ENCODE measurements around the gene VEGFD. TPM values are rescaled to one million over a fixed set of nuclear protein-coding genes. Genes with fewer than 3 reads are reported as not detected.
"Not testable (repeated sequence)": the region's sequence is repeated elsewhere in the genome, so short reads cannot be mapped to it uniquely, and the experiment has no call there.

VEGFD gene
- total RNA-seq, 1 donor from 2014 or later = 0.76 TPM

- DNase-seq (ENCODE audit: extremely low read depth, low read depth, low spot score) = no peak
These were observed 69.7 kb downstream of the VEGFD start for GRCh38 chrX:15314472-15314871.

GRCh38 chrX:15311119-15311518 is 73.1 kb downstream of the VEGFD start:
- DNase-seq (ENCODE audit: extremely low read depth, low read depth, low spot score) = no peak

- DNase-seq (ENCODE audit: extremely low read depth, low read depth, low spot score) = peak; percentile 57
These were observed 74.1 kb downstream of the VEGFD start for GRCh38 chrX:15310117-15310516.

- DNase-seq (ENCODE audit: extremely low read depth, low read depth, low spot score) = not testable (repeated sequence)
These were observed 78.3 kb downstream of the VEGFD start for GRCh38 chrX:15305899-15306298.

GRCh38 chrX:15301924-15302323 is 82.3 kb downstream of the VEGFD start:
- no peak for DNase-seq (ENCODE audit: extremely low read depth, low read depth, low spot score)

GRCh38 chrX:15299941-15300851 is 84.0 kb downstream of the VEGFD start:
- DNase-seq (ENCODE audit: extremely low read depth, low read depth, low spot score) = peak; percentile 50

GRCh38 chrX:15298780-15299179 is 85.4 kb downstream of the VEGFD start:
- DNase-seq (ENCODE audit: extremely low read depth, low read depth, low spot score) = no peak

GRCh38 chrX:15298201-15298600 is 86.0 kb downstream of the VEGFD start:
- peak; percentile 54 for DNase-seq (ENCODE audit: extremely low read depth, low read depth, low spot score)

Other genes with a start within 250 kb of the VEGFD start
- 10.6 and 17.0 TPM in 2 replicates for gene ASB9, start 114.3 kb downstream of the VEGFD start, total RNA-seq
- gene ASB11, start 68.8 kb downstream of the VEGFD start, total RNA-seq = not detected in 2 replicates
- 4.4 and 6.1 TPM in 2 replicates for gene PIGA, start 48.9 kb downstream of the VEGFD start, total RNA-seq
- 47.3 and 66.4 TPM in 2 replicates for gene PIR, start 108.9 kb upstream of the VEGFD start, total RNA-seq
- gene BMX, start 116.4 kb upstream of the VEGFD start, total RNA-seq = 3.3 and 24.9 TPM in 2 replicates
- gene ACE2, start 216.5 kb upstream of the VEGFD start, total RNA-seq = not detected in 2 replicates